GM21381 (cell line): ENCODE data around the gene DDX52.

Source experiments
- ATAC-seq: cut with Tn5 transposase; IDR thresholded peaks from one replicate; pipeline ENCODE4 v1.9.1; 2021; ENCODE audit warnings: mild to moderate bottlenecking, moderate library complexity; ENCODE audit not compliant: unreplicated experiment

The DDX52 gene

DNA sequence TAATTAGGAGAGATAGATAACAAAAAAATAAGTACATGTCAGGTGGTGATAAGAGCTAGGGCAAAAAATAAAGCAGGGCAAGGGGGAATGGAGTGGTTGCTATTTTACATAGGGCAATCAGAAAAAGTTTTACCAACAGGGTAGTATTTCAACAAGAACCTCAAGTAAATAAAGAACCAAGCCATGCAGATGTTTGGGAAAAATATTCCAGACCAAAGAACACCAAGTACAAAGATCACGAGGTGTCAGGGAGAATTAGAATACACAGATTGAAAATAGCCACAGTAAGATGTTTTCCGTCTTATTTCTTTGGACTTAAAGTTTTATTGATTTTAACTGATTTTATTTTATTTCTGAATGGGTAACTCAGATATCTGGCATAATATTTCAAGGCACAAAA lies 45.1 kb downstream of the DDX52 start:
- ATAC-seq, result no peak

DNA sequence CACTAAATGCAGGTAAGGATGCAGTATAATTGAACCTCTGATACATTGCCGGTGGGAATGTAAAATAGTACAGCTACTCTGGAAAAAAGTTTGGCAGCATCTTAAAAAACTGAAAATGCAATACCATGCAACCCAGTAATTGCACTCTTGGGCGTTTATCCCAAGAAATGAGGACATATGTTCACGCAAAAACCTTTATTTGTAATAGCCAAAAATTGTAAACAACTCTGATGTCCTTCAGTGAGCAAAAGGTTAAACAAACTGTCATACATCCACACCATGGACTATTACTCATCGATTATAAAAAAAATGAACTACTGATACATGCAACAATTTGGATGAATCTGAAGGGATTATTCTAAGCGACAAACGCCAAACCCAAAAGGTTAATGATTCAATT lies 51.0 kb downstream of the DDX52 start:
- no peak for ATAC-seq

DNA sequence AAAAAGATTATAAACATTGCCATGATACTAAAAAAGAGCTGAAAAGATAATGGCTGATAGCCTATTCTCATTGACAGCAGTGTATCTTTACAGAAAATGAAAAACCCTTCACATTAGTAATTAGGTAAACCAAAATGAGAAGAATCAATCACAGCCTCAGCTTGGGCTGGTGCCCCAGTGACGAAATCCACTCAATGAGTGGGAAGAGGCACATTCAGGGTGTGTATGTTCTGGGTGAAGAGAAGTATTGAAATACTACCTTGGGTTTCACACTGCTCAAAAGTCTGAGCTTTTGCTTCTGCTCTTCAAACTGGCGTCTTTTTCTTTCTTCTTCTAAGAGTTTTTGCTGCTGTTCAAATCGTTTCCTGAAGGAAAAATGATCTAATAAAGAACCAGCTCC lies 58.2 kb downstream of the DDX52 start:
- no peak for ATAC-seq

DNA sequence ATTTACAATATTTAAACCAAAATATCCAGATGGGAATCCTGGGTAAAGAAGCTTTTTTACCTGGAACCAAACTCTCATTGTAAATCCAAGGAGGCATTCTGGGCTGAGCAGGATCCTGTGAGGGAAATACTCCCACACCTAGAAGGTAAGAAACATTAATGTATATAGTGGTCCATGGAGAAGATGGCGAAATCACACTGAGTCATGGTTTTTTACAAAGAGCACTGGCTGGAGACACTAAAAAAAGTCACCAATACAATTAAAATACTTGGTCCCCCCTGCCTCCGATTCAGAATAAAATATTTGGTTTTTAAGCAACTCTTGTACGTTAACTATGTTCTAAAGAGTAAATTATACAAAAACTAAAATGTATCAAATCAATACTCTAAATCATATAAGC lies 67.0 kb downstream of the DDX52 start:
- ATAC-seq, result no peak

DNA sequence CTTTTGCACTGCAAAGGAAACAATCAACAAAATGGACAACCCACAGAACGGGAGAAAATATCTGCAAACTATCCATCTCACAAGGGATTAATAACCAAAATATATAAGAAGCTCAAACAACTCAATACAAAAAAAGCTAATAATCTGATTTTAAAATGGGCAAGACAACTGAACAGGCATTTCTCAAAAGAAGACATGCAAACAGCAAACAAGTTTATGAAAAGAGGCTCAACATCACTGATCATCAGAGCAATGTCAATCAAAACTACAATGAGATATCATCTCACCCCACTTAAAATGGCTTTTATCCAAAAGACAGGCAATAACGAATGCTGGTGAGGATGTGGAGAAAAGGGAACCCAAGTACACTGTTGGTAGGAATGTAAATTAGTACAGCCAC lies 68.8 kb downstream of the DDX52 start:
- ATAC-seq, result no peak

DNA sequence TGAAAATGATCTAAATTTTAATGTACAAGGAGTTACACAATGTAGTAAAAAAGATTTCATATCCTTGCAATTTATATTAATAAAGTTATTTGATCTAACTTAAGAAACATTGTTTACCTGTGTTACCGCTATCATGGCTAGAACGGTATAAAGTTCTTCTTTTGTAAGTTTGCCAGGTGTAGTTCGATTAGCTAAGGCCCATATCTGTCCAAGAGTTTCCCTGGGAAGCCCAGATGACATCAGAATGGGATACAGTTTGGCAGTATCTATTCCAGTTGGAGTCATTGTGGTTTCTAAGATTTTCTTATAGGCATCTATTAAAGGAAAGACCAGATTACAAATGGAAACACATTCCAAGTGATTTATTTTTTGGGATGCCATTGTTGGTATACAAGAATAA lies 71.6 kb downstream of the DDX52 start:
- no peak for ATAC-seq

DNA sequence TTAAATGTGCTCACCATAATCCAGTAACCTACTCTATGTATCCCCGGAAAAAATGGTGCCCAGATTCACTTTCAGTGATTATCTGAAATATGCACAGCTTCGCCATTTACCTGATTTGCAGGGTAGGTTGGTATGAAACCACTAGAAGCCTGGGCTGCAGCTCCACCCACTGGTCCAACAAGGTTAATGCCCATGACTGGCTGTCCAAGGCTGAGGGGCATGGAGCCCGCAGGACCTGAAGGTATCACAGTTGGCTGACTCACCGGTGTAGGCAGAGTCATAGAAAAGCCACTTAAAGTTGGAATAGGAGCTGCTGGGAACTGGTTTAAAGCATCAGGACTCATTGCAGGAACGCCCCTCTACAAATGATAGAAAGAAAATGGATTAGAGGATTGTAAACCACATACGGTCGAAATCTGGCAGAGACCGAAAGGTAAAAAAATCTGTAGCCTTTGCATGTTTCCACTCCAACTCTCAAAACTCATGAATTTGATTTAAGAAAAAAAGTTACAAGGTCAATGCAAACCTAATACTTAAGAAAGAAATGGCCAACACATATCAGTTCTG lies 72.6 kb downstream of the DDX52 start:
- no peak for ATAC-seq

DNA sequence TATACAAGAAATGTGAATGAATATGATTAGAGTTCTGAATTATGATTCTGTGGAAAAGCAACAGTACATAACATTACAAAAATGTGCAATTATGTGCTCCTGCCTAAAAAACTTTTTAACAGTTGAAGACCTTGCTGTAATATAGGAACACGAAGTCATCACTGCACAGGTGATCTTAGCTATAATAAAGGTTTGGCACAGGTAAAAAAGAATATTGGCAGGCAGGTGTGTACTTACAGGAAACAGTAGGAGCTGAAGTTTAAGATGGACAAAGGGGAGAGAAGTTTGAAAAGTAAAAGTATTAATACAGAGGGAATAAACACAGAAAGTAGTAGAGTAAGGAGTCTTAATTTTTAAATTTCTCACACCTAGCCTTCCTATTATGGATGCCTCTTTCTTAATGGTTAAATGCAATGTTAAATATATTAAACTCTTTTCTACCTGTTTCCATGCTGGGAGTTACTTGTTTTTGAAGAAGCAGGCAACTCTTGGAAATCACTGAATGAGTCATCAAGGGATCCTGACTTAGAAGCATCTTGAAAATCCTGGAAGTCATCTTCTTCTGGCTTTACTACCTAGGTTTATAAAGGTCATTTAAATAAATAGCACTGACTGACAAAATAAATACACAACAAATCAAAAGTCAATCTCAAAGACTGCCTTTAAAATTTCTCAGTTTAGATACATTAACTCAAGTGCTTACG lies 74.7 kb downstream of the DDX52 start:
- ATAC-seq, result no peak

DNA sequence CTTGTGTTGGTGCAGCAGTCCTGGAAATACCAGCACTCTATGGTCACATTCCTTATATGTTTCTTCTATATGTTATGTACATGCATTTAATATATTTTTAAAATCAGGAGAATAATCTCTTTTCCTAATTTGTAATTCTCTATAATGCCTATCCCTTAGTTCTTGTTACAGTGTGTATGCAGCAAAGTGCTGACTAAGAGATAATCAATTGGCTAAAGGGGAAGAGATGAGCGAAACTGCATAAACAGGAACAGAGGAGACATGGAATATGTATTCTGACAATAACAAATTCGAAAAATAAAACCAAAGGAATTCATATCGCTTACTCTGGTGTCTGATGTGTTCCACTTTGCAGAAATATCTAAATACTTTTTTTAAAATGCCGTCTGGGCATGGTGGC lies 75.7 kb downstream of the DDX52 start:
- ATAC-seq, result no peak

DNA sequence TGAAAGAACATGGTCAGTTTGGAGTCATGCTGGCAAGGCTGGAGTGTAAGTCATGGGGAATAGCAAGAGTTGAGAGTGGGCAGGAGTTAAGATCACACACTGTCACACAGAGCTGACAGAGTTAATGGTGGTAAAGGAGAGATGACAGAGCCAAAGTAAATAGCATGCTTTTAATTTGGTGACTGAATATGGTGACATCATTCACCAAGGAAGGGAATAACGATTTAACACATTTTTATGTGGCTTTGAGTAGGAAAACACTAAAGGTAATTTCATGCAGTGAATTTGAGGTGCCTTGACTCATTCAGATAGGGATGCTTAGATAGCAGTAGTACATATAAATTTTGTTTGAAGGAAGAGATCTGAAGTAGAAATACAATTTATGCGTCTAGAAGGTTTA lies 76.1 kb downstream of the DDX52 start:
- no peak for ATAC-seq

DNA sequence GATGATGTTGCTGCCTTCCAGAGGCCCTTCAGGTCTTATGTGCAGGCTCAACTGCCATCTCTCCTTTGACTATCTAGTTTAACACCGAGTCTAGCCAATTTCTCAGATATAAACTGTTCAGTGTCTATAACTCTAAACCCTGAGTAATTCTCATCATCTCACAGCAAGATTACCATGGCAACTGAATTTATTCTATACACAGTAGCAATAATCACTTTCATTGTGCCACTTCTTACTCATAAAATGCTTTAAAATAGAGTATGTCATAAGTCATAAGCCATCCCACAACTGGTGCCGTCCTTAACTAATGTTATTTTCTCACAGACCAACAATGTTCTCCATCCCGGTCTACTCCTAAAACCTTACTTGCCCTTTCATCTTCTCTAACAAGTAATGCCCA lies 79.0 kb downstream of the DDX52 start:
- no peak for ATAC-seq

DNA sequence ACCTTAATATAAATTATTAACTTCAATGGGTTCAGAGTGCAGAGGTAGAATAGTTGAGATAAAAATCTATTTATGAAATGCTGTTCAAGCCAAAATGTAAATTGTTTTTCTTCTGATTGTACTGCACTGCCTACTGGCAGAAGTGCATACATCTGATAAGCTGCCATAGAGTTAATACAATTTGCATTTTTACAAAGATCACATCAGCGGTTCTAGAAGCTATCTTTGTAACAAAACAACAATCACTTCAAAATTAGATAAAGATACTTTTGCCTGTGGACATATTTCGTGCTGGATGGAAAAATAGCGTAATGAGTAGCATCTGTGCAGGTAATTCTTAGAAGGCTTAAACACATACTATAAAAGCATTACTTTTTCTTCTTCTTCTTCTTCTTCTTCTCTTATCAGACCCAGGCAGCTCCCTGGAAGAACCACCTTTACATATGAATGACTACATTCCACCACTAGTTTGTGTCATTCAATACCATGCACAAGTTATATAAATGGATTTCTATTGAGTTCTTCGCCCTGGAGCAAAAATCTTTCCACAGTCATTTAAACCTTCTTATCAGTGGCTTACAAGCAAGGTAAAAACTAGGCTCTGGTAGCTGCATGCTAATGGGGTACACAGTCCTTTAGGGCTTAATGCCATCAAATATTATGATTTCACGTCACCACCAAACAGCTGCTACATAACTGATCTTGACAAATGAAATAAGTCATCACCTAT lies 81.1 kb downstream of the DDX52 start:
- no peak for ATAC-seq
